ENCODE results near the gene MCRIP1. TPM values are rescaled to one million over a fixed set of nuclear protein-coding genes. Genes with fewer than 3 reads are reported as not detected.

MCRIP1 gene
- total RNA-seq, 1 experiment from 2014 or later = 34.1 TPM

- no peak for DNase-seq (ENCODE audit: low read depth)
These were observed 13.4 kb downstream of the MCRIP1 start for GRCh38 chr17:81819708-81820107.

- DNase-seq (ENCODE audit: low read depth) = no peak
These were observed 15.3 kb downstream of the MCRIP1 start for GRCh38 chr17:81817758-81818147.

DNA sequence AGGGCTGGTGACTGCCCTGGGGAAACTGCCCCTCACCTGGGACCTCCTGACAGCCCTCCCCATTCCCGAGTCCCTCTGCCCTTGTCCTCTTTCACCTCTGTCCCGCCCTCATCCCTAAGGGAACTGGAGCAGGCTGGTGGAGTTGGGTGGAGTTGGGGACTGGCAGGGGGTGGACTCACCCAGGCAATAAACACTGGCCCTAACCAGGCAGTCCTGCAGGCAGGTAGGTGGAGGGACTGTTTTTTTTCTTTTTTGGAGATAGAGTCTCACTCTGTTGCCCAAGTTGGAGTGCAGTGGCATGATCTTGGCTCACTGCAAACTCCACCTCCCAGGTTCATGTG lies 17.5 kb downstream of the MCRIP1 start:
- DNase-seq (ENCODE audit: low read depth) = no peak

- no peak for DNase-seq (ENCODE audit: low read depth)
These were observed 18.1 kb downstream of the MCRIP1 start for GRCh38 chr17:81814748-81815645.

DNA sequence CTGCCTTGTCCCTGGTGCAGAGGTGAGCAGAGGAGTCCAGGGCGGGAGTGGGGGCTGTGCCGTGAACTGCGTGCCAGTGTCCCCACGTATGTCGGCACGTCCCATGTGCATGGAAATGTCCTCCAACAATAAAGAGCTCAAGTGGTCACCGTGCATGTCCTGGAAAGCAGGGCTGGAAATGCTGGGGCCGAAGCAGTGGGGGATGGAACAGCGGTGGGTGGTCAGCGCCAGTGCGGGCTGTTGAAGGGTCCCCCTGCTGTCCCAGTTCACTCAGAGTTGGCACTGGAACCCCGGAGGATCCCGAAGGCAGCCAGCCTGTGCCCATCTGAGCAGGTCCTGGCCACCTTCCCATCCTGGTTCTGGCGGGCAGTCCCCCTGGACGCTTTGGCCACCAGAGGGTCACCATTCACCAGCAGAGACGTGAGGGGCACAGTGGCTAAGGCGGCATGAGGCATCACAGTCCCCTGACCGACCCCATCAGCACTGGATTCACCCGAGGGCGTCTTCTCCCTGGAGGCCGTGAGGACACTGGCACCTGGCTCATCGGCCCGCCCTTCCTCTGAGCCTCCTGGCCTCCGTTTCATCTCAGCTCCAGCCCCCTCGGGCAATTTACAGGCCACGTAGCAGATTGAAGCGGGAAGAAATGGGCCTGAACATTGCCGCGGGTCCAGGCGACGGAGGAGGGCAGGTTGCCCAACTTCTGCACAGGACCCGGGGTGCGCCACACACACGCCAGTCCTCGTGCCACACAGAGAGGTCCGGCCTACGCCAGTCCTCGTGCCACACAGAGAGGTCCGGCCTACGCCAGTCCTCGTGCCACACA lies 19.0 kb downstream of the MCRIP1 start:
- DNase-seq (ENCODE audit: low read depth) = no peak

- DNase-seq (ENCODE audit: low read depth) = no peak
These were observed 19.8 kb downstream of the MCRIP1 start for GRCh38 chr17:81813371-81813684.

DNA sequence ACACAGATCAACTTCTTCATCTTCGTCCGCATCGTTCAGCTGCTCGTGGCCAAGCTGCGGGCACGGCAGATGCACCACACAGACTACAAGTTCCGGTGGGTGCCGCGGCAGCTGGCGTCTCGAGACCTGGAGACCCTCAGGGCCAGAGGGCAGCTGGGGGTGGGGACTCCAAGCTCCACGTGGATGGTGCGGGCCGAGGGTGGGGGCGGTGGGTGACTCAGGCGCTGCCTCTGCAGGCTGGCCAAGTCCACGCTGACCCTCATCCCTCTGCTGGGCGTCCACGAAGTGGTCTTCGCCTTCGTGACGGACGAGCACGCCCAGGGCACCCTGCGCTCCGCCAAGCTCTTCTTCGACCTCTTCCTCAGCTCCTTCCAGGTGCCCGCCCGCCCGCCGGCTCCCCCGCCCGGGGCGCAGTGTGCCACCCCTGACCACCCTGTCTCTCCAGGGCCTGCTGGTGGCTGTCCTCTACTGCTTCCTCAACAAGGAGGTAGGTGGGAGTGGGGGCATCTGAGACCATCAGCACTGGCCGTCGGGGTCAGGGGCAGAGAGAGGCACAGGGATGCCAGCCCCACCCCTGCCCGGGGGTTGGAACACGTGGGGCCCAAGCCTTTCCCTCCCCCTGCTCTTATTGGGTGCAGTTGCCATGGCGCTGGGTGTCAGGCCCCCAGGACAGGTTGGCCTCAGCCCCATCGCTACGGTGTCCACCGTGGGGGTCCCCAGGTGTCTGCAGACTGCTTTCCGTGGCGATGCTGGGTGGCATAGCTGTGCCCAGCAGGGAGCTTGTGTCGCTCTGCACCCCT lies 20.3 kb downstream of the MCRIP1 start:
- DNase-seq (ENCODE audit: low read depth) = no peak

GRCh38 chr17:81811705-81812570 lies 21.2 kb downstream of the MCRIP1 start:
- no peak for DNase-seq (ENCODE audit: low read depth)

GRCh38 chr17:81810892-81811704 lies 22.0 kb downstream of the MCRIP1 start:
- DNase-seq (ENCODE audit: low read depth) = no peak

- no peak for DNase-seq (ENCODE audit: low read depth)
These were observed 22.6 kb downstream of the MCRIP1 start for GRCh38 chr17:81810476-81810875.

DNA sequence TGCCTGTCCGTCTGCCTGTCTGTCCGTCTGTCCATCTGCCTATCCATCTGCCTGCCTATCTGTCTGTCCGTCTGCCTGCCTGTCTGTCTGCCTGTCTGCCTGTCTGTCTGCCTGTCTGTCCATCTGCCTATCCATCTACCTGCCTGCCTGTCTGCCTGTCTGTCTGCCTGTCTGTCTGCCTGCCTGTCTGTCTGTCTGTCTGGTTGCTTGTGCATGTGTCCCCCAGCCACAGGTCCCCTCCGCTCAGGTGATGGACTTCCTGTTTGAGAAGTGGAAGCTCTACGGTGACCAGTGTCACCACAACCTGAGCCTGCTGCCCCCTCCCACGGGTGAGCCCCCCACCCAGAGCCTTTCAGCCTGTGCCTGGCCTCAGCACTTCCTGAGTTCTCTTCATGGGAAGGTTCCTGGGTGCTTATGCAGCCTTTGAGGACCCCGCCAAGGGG lies 23.5 kb downstream of the MCRIP1 start:
- no peak for DNase-seq (ENCODE audit: low read depth)

DNA sequence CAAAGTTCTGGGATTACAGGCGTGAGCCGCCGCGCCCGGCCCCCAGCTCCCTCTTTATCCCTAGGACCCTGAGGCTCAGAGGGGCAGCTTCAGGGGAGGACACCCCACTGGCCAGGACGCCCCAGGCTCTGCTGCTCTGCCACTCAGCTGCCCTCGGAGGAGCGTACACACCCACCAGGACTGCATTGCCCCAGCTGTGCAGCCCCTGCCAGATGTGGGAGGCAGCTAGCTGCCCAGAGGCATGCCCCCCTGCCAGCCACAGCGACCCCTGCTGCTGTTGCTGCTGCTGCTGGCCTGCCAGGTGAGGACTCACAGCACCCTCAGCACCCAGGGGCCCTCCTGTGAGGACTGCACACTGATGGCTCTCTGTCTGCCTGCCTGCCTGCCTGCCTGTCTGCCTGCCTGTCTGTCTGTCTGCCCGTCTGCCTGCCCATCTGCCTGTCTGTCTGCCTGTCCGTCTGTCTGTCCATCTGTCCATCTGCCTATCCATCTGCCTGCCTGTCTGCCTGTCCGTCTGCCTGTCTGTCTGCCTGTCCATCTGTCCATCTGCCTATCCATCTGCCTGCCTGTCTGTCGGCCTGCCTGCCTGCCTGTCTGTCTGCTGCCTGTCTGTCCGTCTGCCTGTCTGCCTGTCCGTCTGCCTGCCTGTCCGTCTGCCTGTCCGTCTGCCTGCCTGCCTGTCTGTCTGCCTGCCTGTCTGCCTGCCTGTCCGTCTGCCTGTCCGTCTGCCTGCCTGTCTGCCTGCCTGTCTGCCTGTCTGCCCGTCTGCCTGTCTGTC lies 24.1 kb downstream of the MCRIP1 start:
- no peak for DNase-seq (ENCODE audit: low read depth)

- DNase-seq (ENCODE audit: low read depth) = no peak
These were observed 25.3 kb downstream of the MCRIP1 start for GRCh38 chr17:81807839-81808238.

DNA sequence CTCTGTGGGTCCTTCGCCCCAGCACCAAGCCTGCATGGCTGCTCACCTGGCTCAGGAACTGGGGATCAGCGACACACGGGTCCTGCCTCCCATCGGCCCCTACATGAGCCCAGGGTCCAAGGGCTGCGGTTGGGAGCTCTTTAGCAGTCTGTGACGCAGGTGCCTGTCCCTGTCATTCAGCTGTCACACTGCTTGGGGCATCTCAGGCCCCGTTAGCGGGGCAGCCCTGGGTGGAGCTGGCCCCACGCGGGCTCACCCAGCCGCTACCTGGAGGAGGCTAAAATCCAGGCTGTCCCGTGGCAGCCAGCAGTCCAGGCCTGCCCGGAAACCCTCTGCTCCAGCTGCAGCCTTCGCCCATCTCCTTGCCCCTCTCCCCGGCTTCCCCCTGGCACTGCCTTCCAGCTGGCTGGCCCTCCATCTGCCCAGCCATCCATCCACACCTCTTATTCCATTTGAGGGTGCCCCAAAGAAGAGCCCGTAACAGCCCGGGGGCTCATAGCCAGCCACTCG lies 25.8 kb downstream of the MCRIP1 start:
- DNase-seq (ENCODE audit: low read depth) = no peak

GRCh38 chr17:81806461-81807209 lies 26.5 kb downstream of the MCRIP1 start:
- no peak for DNase-seq (ENCODE audit: low read depth)

DNA sequence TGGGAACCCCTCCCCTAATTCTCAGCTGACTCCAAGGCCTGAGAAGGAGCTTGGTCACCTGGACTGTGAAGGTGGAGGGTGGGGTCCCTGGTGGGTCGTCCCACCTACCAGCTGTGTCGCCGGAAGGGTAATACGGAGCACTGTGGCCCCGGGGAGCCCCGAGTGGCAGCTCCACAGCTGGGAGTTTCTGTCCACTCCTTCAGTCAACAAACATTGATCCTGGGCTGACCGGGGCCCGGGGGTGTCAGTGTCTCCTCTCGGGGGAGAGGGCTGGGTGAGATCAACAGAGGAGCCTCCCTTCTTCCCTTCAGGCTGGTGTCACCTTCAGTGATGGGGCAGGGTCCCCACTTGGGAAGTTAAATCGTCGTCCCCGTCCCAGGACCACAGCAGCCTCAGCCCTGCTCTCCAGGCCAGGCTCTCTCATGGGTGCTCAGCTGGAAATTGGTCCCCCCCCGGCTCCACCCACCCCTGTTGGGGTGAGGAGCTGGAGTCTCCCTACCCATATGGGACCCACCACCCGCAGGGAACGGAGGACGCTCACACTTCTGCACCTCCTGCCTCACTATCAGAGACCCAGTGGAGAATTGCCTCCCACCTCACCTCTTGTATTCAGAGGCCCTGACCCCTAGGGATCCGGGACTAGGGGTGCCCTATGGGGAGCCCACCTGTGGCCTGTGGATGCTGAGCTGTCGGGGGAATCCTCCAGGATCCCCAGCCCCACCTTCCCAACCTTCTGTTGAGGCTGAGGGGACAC lies 27.2 kb downstream of the MCRIP1 start:
- no peak for DNase-seq (ENCODE audit: low read depth)

- no peak for DNase-seq (ENCODE audit: low read depth)
These were observed 28.3 kb downstream of the MCRIP1 start for GRCh38 chr17:81804559-81805399.

Measured in RPMI7951 (cell line).